Stimulated activated CD4-positive, alpha-beta T cell treated with anti-CD3 and anti-CD28 coated beads, Interleukin-4, amount 100 ng/mL, for 24 hours (primary cell): ENCODE data around the gene SMARCC2.

Source experiments
- DNase-seq: peaks from one replicate; pipeline ENCODE4 v3.0.0-alpha.2; 2020

The SMARCC2 gene

GRCh38 chr12:56146492-56147460, 42.5 kb downstream of the SMARCC2 start:
- no peak for DNase-seq

- no peak for DNase-seq
These were observed 44.1 kb downstream of the SMARCC2 start for GRCh38 chr12:56145217-56145616.

- no peak for DNase-seq
These were observed 45.4 kb downstream of the SMARCC2 start for GRCh38 chr12:56143870-56144269.

GRCh38 chr12:56143217-56143616, 46.1 kb downstream of the SMARCC2 start:
- DNase-seq = no peak

- no peak for DNase-seq
These were observed 47.1 kb downstream of the SMARCC2 start for GRCh38 chr12:56141946-56142784.

GRCh38 chr12:56137853-56138571, 51.3 kb downstream of the SMARCC2 start:
- DNase-seq = no peak

- DNase-seq = no peak
These were observed 54.4 kb downstream of the SMARCC2 start for GRCh38 chr12:56134897-56135296.

GRCh38 chr12:56130876-56131275, 58.4 kb downstream of the SMARCC2 start:
- DNase-seq = no peak

GRCh38 chr12:56129942-56130495, 59.3 kb downstream of the SMARCC2 start:
- DNase-seq = no peak

- peak; percentile 65 for DNase-seq
These were observed 59.9 kb downstream of the SMARCC2 start for GRCh38 chr12:56129206-56129941.

GRCh38 chr12:56128670-56129205, 60.5 kb downstream of the SMARCC2 start:
- DNase-seq = peak; percentile 23

GRCh38 chr12:56127888-56128669, 61.2 kb downstream of the SMARCC2 start, which contains the start of gene ESYT1:
Gene ESYT1, plus strand, starts transcription at chr12:56128267. Its CDS starts 53 bp downstream, at chr12:56128320.
- peak; percentile 98 for DNase-seq

- DNase-seq = no peak
These were observed 61.8 kb downstream of the SMARCC2 start for GRCh38 chr12:56127485-56127887.

- DNase-seq = no peak
These were observed 62.5 kb downstream of the SMARCC2 start for GRCh38 chr12:56126732-56127239.

GRCh38 chr12:56124133-56124532, 65.2 kb downstream of the SMARCC2 start:
- no peak for DNase-seq

- DNase-seq = no peak
These were observed 66.6 kb downstream of the SMARCC2 start for GRCh38 chr12:56122637-56123036.

GRCh38 chr12:56121204-56121870, 67.9 kb downstream of the SMARCC2 start:
- DNase-seq = no peak

GRCh38 chr12:56120158-56120846, 69.0 kb downstream of the SMARCC2 start:
- DNase-seq = no peak

GRCh38 chr12:56119361-56119796, 69.9 kb downstream of the SMARCC2 start:
- DNase-seq = peak; percentile 74
